Keratinocyte (primary cell): ENCODE measurements around the gene MRPL48. TPM values are rescaled to one million over a fixed set of nuclear protein-coding genes. Genes with fewer than 3 reads are reported as not detected.
"Not testable (repeated sequence)": the region's sequence is repeated elsewhere in the genome, so short reads cannot be mapped to it uniquely, and the experiment has no call there.

ENCODE experiments used
- DNase-seq: peaks from one replicate; pipeline ENCODE4 v3.0.0-alpha.2; 2011; ENCODE audit warnings: low read depth, missing footprints, low spot score
- FAIRE-seq: peaks from 2 replicates; lab custom pipeline; 2011; peaks lifted over from hg19 to GRCh38; lab: Jason Lieb, UNC
- H2AFZ ChIP-seq: 2 replicates; pipeline ENCODE4 v1.6.0; 2012; ENCODE audit warnings: low read length, control low read depth, inconsistent platforms; ENCODE audit not compliant: control insufficient read depth
- H3K27ac ChIP-seq: 2 replicates; pipeline ENCODE4 v1.5.1; 2011; ENCODE audit warnings: low read length; ENCODE audit not compliant: control insufficient read depth, insufficient read depth
- H3K27me3 ChIP-seq: 3 replicates; pipeline ENCODE4 v1.6.0; 2011; ENCODE audit warnings: low read length; ENCODE audit not compliant: control insufficient read depth, insufficient read depth; ENCODE audit errors: extremely low read depth
- H3K36me3 ChIP-seq, 2 experiments: 2 replicates in 1 of 2; 3 replicates in 1 of 2; pipeline ENCODE4 v1.5.1; 2011; ENCODE audit warnings: low read length in 2 of 2, mild to moderate bottlenecking in 1 of 2; ENCODE audit not compliant: control insufficient read depth in 2 of 2, insufficient read depth in 2 of 2; ENCODE audit errors: extremely low read depth in 1 of 2
- H3K4me1 ChIP-seq: 3 replicates; pipeline ENCODE4 v1.5.1; 2011; ENCODE audit warnings: low read length; ENCODE audit not compliant: control insufficient read depth, insufficient read depth; ENCODE audit errors: extremely low read depth
- H3K4me2 ChIP-seq: 3 replicates; pipeline ENCODE4 v1.6.0; 2011; ENCODE audit warnings: low read depth, low read length; ENCODE audit not compliant: control insufficient read depth, insufficient read depth; ENCODE audit errors: extremely low read depth
- H3K4me3 ChIP-seq, 3 experiments: fragments of 200-600 bp in 1 of 3; sonication (generic) in 1 of 3; 2 replicates in 2 of 3; 3 replicates in 1 of 3; pipeline ENCODE4 v1.5.1; 2011 to 2016; ENCODE audit warnings: low read length in 3 of 3, mild to moderate bottlenecking in 3 of 3, control low read depth in 2 of 3, inconsistent platforms in 1 of 3, low read depth in 1 of 3, mixed read lengths in 1 of 3, mixed run types in 1 of 3, moderate library complexity in 1 of 3; ENCODE audit not compliant: control insufficient read depth in 2 of 3, insufficient read depth in 2 of 3; ENCODE audit errors: extremely low read depth in 1 of 3
- H3K79me2 ChIP-seq: 2 replicates; pipeline ENCODE4 v1.6.0; 2012; ENCODE audit warnings: low read length; ENCODE audit not compliant: control insufficient read depth, insufficient read depth
- H3K9ac ChIP-seq: 3 replicates; pipeline ENCODE4 v1.6.0; 2011; ENCODE audit warnings: low read length; ENCODE audit not compliant: control insufficient read depth, insufficient read depth; ENCODE audit errors: extremely low read depth
- H3K9me1 ChIP-seq: 3 replicates; pipeline ENCODE4 v1.6.0; 2011; ENCODE audit warnings: low read length; ENCODE audit not compliant: control insufficient read depth, insufficient read depth; ENCODE audit errors: extremely low read depth
- H3K9me3 ChIP-seq: 2 replicates; pipeline ENCODE4 v1.5.1; 2012; ENCODE audit warnings: low read depth, low read length; ENCODE audit not compliant: control insufficient read depth
- H4K20me1 ChIP-seq: 3 replicates; pipeline ENCODE4 v1.6.0; 2011; ENCODE audit warnings: low read length; ENCODE audit not compliant: control insufficient read depth, insufficient read depth; ENCODE audit errors: extremely low read depth
- EZH2 ChIP-seq: IDR thresholded peaks from one replicate; pipeline ENCODE4 v1.6.1; 2012; ENCODE audit warnings: inconsistent platforms, mild to moderate bottlenecking, low read length, moderate library complexity
- dilution Hi-C: fragments of 300-500 bp; cut with MboI; formaldehyde crosslinking; loops from one replicate; pipeline ENCODE4 v1.7.0; 2020; ENCODE audit warnings: low sequenced_read_pairs; ENCODE audit not compliant: extremely low pct_ligation_motif_present
- polyA plus RNA-seq, 5 experiments: library from polyadenylated mRNA; depleted of rRNA in 3 of 5; stranded (reverse) in 3 of 5; stranded (forward) in 1 of 5; unstranded in 1 of 5; fragments of >200 nt; gene quantifications; 1 replicate in 1 of 5; 2 replicates in 3 of 5; 3 replicates in 1 of 5; pipeline versions ENCODE4 v1.2.1 to v1.2.3, GENCODE V29; 2011 to 2012; ENCODE audit warnings: missing spikeins in 2 of 5, low read depth in 1 of 5, low replicate concordance in 1 of 5
- TF ChIP-seq, protein P1 (sequence below), 3 experiments: IDR thresholded peaks in 1 of 3; conservative IDR thresholded peaks in 1 of 3; optimal IDR thresholded peaks in 1 of 3; 2 replicates in 2 of 3; 3 replicates in 1 of 3; pipeline versions ENCODE3 to v1.5.1; 2011; ENCODE audit warnings: low read length in 3 of 3, mild to moderate bottlenecking in 3 of 3, moderate library complexity in 2 of 3, control low read depth in 1 of 3, inconsistent platforms in 1 of 3; ENCODE audit not compliant: insufficient read depth in 2 of 3; ENCODE audit errors: extremely low read depth in 1 of 3

Gene MRPL48
- polyA plus RNA-seq, 1 donor (not counting 4 experiments of a cell fraction or from before 2014, with no cell fraction given), result 72.2 TPM

DNA sequence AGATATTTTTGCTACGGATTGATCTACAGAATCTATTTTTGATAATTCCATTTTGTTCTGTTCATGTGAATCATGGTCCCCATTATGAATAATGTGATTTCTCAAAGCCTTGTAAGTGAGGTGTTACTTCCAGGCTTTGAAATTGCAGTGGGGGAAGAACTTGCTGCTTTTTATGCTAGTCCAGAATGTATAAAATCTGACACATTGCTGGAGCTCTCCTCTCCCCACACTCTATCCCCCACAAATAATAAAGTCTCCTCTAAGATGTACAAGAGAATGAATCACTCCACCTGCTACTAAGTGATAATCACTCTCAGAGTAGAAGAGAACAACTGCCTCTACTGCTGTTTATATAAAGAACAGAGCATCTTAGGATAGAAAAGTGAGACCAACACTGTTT, 20.9 kb upstream of the MRPL48 start:
- H3K9me1 ChIP-seq, result no peaks in the 10 kb centered on the region
- DNase-seq (no peak), FAIRE-seq (no peak)
- TF ChIP-seq, protein P1, sequence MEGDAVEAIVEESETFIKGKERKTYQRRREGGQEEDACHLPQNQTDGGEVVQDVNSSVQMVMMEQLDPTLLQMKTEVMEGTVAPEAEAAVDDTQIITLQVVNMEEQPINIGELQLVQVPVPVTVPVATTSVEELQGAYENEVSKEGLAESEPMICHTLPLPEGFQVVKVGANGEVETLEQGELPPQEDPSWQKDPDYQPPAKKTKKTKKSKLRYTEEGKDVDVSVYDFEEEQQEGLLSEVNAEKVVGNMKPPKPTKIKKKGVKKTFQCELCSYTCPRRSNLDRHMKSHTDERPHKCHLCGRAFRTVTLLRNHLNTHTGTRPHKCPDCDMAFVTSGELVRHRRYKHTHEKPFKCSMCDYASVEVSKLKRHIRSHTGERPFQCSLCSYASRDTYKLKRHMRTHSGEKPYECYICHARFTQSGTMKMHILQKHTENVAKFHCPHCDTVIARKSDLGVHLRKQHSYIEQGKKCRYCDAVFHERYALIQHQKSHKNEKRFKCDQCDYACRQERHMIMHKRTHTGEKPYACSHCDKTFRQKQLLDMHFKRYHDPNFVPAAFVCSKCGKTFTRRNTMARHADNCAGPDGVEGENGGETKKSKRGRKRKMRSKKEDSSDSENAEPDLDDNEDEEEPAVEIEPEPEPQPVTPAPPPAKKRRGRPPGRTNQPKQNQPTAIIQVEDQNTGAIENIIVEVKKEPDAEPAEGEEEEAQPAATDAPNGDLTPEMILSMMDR (optimal IDR thresholded peaks at IDR 0.05 in 1 of 3, IDR thresholded peaks at IDR 0.05 in 1 of 3, conservative IDR thresholded peaks at IDR 0.05 in 1 of 3; ENCODE audit: extremely low read depth in 1 of 3, insufficient read depth in 2 of 3, low read length in 3 of 3), result no peak
- TF ChIP-seq EZH2, result no peak
- no peak overlapping the region for H2AFZ ChIP-seq
- H3K27ac ChIP-seq, result no peak overlapping the region
- dilution Hi-C loops, result no loop called here
- no peaks in the 10 kb centered on the region for H3K79me2 ChIP-seq
- H3K9me3 ChIP-seq, result no peaks in the 10 kb centered on the region
- H3K4me3 ChIP-seq, result no peak overlapping the region
- H3K27me3 ChIP-seq, result no peaks in the 10 kb centered on the region
- no peaks in the 10 kb centered on the region for H3K36me3 ChIP-seq
- no peaks in the 10 kb centered on the region for H4K20me1 ChIP-seq
- no peak overlapping the region for H3K4me2 ChIP-seq
- H3K4me1 ChIP-seq, result no peaks in the 10 kb centered on the region
- H3K9ac ChIP-seq, result no peak overlapping the region

DNA sequence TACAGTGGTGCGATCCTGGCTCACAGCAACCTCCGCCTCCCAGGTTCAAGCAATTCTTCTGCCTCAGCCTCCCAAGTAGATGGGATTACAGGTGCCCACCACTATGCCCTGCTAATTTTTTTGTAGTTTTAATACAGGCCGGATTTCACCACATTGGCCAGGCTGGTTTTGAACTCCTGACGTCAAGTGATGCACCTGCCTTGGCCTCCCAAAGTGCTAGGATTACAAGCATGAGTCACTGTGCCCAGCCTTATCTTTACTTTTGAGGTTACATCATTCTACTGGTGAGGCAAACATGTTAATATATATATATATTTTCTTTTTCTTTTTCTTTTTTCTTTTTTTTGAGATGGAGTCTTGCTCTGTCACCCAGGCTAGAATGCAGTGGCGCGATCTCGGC, 16.9 kb upstream of the MRPL48 start:
- H3K4me3 ChIP-seq, FAIRE-seq, H3K9me1 ChIP-seq, H3K27ac ChIP-seq, H3K4me1 ChIP-seq, H3K36me3 ChIP-seq, dilution Hi-C loops, H3K27me3 ChIP-seq, H3K79me2 ChIP-seq, H3K9ac ChIP-seq, H3K4me2 ChIP-seq, H4K20me1 ChIP-seq, H3K9me3 ChIP-seq, H2AFZ ChIP-seq, DNase-seq: not testable (repeated sequence)
